Activated CD4-positive, alpha-beta T cell treated with anti-CD3 and anti-CD28 coated beads, Interleukin-2, Interleukin-6, amounts not matched to agents 100 ng/mL and 50 ng/mL, durations not matched to agents 16 hours and 8 hours (primary cell): ENCODE results near the gene ASIC4.

ENCODE experiments used
- DNase-seq: peaks from one replicate; pipeline ENCODE4 v3.0.0-alpha.2; 2020

The ASIC4 gene, protein sequence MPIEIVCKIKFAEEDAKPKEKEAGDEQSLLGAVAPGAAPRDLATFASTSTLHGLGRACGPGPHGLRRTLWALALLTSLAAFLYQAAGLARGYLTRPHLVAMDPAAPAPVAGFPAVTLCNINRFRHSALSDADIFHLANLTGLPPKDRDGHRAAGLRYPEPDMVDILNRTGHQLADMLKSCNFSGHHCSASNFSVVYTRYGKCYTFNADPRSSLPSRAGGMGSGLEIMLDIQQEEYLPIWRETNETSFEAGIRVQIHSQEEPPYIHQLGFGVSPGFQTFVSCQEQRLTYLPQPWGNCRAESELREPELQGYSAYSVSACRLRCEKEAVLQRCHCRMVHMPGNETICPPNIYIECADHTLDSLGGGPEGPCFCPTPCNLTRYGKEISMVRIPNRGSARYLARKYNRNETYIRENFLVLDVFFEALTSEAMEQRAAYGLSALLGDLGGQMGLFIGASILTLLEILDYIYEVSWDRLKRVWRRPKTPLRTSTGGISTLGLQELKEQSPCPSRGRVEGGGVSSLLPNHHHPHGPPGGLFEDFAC

DNA sequence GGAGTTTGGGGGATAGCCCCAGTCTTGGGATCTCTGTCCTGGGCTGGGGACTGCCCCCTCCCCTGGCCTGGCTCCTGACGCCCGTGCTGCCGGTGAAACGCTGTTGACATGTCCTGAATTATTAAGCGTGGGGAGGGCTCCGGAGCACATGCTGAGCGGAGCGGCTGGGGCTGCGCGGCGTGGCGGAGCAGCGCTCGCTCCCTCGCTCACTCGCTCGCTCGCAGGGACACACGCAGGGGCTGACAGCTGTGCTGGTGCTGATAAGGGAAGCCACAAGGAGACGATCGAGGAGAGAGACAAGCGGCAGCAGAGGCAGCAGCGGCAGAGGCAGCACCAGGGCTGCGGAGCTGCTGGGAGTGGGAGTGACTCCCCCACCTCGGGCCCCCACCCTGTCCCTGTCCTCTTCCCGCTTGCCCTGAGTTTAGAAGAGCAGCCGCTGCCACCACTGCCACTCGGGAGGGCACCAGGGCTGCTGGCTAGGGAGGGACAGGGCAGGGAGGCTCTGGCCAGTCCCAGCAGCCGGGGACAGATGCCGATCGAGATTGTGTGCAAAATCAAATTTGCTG lies at the start of gene ASIC4:
Gene ASIC4, plus strand, starts transcription at position 287 of the 566 bp plus-strand sequence. Its CDS starts 243 bp downstream, at position 530.
- no peak for DNase-seq

DNA sequence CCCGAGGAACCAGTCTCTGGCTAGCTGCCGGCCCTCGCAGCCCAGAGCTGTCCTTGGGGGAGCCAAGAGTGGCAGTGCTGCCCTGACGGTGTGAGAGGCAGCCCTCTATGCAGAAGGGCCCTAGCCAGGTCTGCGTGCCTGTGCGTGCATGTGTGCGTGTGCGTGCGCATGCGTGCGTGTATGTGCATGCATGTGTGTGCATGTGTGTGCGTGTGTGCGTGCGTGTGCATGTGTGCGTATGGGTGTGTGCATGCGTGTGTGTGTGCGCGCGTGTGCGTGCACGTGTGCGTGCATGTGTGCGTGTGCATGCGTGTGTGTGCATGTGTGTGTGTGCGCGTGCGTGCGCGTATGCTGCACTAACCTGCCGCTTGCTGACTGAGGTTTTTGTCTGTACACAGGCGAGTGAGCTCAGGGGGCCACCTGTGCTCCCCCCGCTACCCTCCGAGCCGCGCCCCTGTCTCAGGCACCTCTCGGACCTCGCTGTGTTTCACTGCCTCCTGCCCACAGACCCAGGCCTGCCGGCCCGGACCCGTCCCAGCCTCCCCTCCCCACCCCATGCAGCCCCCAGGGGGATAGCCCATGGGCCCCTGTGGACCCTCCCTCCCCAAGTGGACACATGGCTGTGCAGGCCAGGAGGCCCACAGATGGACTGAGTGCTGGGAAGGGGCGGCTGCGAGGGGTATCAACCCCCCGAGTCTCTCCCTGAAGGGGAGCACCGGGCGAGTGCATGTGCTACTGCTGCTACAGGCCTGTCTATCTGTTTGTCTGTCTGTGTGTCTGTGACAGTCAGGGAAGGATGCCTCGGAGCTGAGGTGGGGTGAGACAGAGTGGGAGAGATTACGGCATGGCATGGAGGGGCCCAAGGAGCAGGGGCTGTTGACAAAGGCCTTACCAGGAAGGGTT lies 48.4 kb upstream of the ASIC4 start:
- no peak for DNase-seq

DNA sequence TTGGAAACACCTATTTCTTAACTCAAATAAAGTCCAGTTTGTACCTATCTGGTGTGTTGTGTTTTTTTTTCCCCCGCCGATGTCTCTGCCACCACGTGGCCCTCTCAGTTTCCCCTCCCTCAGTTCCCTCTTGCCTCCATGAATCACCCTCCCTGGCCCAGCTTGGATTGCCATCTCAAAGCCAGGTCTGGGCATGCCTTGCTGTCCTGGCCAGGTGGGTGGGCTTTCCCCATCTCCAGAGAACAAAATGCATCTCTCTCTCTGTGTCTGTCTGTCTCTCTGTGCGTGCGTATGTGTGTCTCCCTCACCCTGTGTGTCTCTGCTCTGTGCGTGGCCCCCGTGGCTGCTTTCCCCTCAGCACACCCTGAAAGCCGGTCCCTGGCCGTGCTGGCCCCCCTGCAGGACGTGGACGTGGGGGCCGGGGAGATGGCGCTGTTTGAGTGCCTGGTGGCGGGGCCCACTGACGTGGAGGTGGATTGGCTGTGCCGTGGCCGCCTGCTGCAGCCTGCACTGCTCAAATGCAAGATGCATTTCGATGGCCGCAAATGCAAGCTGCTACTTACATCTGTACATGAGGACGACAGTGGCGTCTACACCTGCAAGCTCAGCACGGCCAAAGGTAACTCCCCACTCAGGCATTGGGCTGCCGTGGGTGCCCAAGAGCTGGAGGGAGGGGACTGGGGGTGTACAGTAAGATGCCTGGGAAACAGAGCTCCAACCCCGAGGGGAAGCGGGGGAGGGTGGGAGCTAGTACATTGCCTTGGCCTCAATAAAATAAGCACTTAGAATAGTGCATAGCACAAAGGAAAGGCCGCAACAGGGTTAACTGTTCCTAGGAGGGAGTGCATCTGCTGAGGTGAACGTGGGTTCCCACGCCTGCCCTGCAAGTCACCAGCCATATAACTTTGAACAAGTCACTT lies 47.2 kb upstream of the ASIC4 start:
- no peak for DNase-seq

- no peak for DNase-seq
These were observed 46.6 kb upstream of the ASIC4 start for GRCh38 chr2:219467736-219468075.

DNA sequence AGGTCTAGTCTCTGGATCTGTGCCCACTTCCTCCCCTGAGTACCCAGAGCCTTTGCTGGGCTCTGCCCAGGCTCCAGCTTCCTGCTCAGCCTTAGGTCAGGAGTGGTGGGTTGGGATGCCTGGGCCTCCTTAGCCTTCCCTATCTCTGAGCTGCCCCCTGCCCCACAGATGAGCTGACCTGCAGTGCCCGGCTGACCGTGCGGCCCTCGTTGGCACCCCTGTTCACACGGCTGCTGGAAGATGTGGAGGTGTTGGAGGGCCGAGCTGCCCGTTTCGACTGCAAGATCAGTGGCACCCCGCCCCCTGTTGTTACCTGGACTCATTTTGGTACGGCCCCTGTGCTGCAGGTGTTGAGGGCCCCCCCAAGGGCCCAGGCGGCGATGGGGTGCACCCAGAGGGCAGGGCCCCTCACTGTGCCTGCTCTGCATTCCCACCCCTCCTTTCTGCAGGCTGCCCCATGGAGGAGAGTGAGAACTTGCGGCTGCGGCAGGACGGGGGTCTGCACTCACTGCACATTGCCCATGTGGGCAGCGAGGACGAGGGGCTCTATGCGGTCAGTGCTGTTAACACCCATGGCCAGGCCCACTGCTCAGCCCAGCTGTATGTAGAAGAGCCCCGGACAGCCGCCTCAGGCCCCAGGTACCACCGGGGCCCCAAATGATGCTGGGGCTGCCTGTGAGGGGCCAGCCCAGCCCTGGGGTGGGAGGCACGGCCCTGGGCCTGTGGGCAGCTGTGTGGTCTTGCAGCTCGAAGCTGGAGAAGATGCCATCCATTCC lies 45.7 kb upstream of the ASIC4 start:
- DNase-seq, result no peak

DNA sequence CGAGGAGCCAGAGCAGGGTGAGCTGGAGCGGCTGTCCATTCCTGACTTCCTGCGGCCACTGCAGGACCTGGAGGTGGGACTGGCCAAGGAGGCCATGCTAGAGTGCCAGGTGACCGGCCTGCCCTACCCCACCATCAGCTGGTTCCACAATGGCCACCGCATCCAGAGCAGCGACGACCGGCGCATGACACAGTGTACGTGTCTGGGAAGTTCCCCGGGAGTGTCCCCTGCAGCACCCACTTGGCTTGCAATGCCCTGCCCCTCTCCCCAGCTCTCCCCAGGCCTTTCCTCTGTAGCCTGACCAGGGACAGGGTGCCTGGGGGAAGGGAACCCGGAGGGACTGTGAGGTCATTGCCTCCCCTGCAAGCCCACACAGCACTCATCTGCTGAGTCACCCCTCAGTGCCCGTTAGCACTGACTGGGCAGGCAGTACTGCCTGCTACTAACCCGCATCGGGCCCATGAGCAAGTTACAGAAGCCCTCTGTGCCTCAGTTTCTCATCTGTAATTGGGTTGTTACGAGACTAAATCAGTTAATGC lies 45.0 kb upstream of the ASIC4 start:
- no peak for DNase-seq

DNA sequence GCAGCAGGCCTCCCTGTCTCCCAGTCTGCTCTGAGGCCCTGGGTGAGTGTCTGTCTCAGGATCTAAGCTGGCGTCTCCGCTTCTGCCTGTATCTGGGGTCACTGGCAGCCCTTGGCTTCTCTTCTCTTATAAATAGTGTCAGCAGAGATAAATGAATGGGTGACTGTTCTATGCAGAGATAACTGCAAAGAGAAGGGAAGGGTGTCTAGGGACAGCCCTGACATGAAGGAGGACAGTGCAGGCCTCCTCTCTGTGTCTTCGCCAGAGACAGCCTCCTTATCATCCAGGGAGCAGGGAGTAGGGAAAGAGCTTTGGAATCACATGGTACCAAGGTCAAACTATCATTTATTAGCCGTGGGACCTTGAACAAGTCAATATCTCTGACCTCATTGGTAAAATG lies 43.9 kb upstream of the ASIC4 start:
- no peak for DNase-seq

DNA sequence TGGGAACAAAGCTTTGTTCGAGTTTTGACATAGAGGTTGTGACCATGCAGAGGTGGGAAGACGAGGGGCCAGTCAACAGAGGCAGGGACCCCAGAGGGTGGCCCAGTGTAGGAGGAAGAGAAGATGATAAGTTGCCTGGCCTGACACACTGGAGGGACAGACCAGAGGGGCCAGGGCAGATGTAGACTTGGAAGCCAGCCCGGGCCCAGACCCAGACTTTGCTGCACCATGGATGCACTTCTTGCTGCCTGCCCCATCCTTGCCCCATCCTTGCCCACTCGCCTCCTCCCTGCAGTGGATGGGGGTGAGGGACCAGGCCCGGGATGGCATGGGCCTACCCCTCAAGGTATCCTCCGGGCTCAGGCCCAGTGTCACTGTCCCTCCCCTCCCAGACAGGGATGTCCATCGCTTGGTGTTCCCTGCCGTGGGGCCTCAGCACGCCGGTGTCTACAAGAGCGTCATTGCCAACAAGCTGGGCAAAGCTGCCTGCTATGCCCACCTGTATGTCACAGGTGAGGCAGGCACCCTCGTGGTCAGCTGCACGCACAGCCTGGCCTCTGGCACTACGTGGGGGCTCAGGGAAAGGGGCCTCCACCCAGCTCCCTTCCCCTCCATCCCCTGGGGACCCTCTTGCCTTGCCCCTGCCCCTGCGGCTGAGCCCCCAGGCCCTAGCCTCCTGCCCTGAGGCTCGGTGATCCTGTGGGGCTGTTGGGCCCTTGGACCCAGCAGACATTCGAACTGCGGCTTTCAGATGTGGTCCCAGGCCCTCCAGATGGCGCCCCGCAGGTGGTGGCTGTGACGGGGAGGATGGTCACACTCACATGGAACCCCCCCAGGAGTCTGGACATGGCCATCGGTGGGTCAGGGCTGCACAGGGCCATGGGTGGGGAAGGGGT lies 42.6 kb upstream of the ASIC4 start:
- DNase-seq, result no peak

DNA sequence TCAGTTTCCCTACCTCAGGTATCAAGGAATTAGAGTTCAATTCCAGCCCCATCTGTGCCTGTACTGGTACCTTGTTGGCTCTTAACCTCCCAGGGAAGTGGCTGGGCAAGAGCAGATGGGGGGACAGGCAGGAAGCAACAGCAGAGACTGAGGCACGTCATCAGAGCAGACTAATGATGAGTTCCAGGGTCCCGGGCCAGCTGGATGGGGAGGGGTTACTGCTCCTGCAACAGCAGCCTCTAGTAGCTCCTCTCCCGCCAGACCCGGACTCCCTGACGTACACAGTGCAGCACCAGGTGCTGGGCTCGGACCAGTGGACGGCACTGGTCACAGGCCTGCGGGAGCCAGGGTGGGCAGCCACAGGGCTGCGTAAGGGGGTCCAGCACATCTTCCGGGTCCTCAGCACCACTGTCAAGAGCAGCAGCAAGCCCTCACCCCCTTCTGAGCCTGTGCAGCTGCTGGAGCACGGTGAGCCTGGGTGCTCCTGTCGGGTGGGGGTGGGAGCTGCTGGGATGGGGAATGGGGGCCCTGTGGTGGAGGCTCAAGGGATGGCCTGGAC lies 41.6 kb upstream of the ASIC4 start:
- DNase-seq, result no peak

- DNase-seq, result no peak
These were observed 40.8 kb upstream of the ASIC4 start for GRCh38 chr2:219473511-219473910.

GRCh38 chr2:219474285-219475060 lies 39.8 kb upstream of the ASIC4 start:
- no peak for DNase-seq

- no peak for DNase-seq
These were observed 39.0 kb upstream of the ASIC4 start for GRCh38 chr2:219475278-219475677.

- peak; percentile 70 for DNase-seq
These were observed 38.3 kb upstream of the ASIC4 start for GRCh38 chr2:219475697-219476651.

DNA sequence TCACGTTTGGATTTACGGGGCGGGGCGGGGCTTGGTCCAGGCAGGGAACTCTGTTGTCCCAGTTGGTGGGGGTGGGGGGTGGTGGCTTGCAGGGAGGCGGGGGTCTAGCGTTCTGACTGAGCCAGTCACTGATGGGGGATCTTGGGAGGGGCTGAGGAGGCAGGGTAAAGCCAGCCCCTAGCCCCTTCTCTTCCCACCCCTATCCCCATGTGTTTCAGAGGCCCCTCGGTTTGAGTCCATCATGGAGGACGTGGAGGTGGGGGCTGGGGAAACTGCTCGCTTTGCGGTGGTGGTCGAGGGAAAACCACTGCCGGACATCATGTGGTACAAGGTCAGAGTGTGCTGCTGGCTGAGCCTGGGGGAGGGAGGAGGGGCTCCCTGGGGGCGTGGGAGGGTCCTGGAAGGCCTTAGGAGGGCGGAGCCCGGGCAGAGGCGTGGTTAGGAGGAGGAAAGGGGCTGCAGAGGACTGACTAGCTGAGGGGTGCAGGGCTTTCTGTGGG lies 37.6 kb upstream of the ASIC4 start:
- no peak for DNase-seq

GRCh38 chr2:219477179-219477578 lies 37.1 kb upstream of the ASIC4 start:
- no peak for DNase-seq

DNA sequence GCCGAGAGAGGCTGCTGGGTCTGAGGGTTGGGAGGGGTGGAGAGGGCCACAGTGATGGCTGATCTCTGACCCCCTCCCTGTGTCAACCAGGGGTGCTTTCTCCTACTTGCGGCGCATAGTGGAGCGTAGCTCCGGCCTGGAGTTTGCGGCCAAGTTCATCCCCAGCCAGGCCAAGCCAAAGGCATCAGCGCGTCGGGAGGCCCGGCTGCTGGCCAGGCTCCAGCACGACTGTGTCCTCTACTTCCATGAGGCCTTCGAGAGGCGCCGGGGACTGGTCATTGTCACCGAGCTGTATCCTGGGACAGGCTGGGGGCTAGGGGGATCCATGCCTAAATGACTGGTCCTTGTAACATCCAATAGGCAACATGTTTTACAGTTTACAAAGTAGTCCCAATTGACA lies 36.5 kb upstream of the ASIC4 start:
- DNase-seq, result no peak

- no peak for DNase-seq
These were observed 35.4 kb upstream of the ASIC4 start for GRCh38 chr2:219478916-219479315.

DNA sequence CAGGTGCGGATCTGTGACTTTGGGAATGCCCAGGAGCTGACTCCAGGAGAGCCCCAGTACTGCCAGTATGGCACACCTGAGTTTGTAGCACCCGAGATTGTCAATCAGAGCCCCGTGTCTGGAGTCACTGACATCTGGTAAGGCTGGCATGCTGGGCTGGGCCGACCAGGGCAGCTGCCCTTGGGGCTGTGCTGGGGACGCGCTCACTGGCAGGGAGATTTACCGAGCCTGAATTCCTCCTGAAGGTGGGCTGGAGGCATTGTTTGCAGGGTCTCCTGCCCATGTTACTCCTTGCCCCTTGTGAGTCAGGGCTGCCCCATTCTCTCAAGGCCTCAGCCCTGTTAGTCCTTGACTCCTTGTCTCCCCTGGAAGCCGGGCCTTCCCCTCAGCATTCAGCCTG lies 34.3 kb upstream of the ASIC4 start:
- no peak for DNase-seq
